OCI-LY3 (cell line): ENCODE measurements around the gene ZFP36L1.

Experiments used
- H2AFZ ChIP-seq: fragments of 200-600, 300-600 bp; shearing (Covaris generic); 2 replicates; pipeline ENCODE4 v1.6.0; 2014; ENCODE audit warnings: antibody characterized with exemption, low read depth, low read length
- H3K27ac ChIP-seq: fragments of 200-600, 300-600 bp; sonication (generic); 2 replicates; pipeline ENCODE4 v1.5.1; 2014; ENCODE audit warnings: mild to moderate bottlenecking, low read length, moderate library complexity, mixed read lengths
- H3K27me3 ChIP-seq: fragments of 200-600, 300-600 bp; sonication (generic); 2 replicates; pipeline ENCODE4 v1.6.1; 2014; ENCODE audit warnings: low read depth, low read length, mixed read lengths
- H3K36me3 ChIP-seq: fragments of 200-600, 300-600 bp; sonication (generic); replicated peaks from 2 replicates; pipeline ENCODE3; 2014; ENCODE audit warnings: low read depth, low read length, mixed read lengths
- H3K4me1 ChIP-seq: fragments of 300-600, 200-600 bp; sonication (generic); 2 replicates; pipeline ENCODE4 v1.6.1; 2014; ENCODE audit warnings: low read length, mixed read lengths
- H3K4me2 ChIP-seq: fragments of 200-600, 300-600 bp; sonication (generic); 2 replicates; pipeline ENCODE4 v1.6.1; 2014; ENCODE audit warnings: low read length, mixed read lengths
- H3K4me3 ChIP-seq: fragments of 300-600, 200-600 bp; sonication (generic); 2 replicates; pipeline ENCODE4 v1.5.1; 2014; ENCODE audit warnings: antibody characterized with exemption, mild to moderate bottlenecking, low read length, moderate library complexity
- H3K79me2 ChIP-seq: fragments of 300-600, 200-600 bp; shearing (Covaris generic); 2 replicates; pipeline ENCODE4 v1.6.1; 2014; ENCODE audit warnings: mild to moderate bottlenecking, low read length, mixed read lengths
- H3K9ac ChIP-seq: fragments of 300-600, 200-600 bp; shearing (Covaris generic); 2 replicates; pipeline ENCODE4 v1.6.0; 2014; ENCODE audit warnings: mild to moderate bottlenecking, low read length, moderate library complexity
- H3K9me3 ChIP-seq: fragments of 200-600, 300-600 bp; shearing (Covaris generic); 2 replicates; pipeline ENCODE4 v1.6.1; 2014; ENCODE audit warnings: low read length, mixed read lengths; ENCODE audit not compliant: insufficient read depth
- H4K20me1 ChIP-seq: fragments of 200-600, 300-600 bp; sonication (generic); 2 replicates; pipeline ENCODE4 v1.6.1; 2016; ENCODE audit warnings: low read length, mixed read lengths; ENCODE audit not compliant: insufficient read depth
- CTCF ChIP-seq: fragments of 200-600, 300-600 bp; sonication (generic); IDR thresholded peaks from 2 replicates; pipeline ENCODE4 v1.5.1; 2014; ENCODE audit warnings: antibody characterized with exemption, low read length, low read depth
- EZH2phosphoT487 ChIP-seq: fragments of 200-600 bp; shearing (Covaris generic); IDR thresholded peaks from 2 replicates; pipeline ENCODE4 v1.6.1; 2018; ENCODE audit warnings: antibody characterized with exemption, mixed run types, low read depth

Gene ZFP36L1

GRCh38 chr14:68775614-68776126, 17.2 kb downstream of the ZFP36L1 start:
- Histone ChIP-seq H3K36me3 (no peaks in the 10 kb centered on the region), H4K20me1 (no peaks in the 10 kb centered on the region), H2AFZ (no peak overlapping the region)

DNA sequence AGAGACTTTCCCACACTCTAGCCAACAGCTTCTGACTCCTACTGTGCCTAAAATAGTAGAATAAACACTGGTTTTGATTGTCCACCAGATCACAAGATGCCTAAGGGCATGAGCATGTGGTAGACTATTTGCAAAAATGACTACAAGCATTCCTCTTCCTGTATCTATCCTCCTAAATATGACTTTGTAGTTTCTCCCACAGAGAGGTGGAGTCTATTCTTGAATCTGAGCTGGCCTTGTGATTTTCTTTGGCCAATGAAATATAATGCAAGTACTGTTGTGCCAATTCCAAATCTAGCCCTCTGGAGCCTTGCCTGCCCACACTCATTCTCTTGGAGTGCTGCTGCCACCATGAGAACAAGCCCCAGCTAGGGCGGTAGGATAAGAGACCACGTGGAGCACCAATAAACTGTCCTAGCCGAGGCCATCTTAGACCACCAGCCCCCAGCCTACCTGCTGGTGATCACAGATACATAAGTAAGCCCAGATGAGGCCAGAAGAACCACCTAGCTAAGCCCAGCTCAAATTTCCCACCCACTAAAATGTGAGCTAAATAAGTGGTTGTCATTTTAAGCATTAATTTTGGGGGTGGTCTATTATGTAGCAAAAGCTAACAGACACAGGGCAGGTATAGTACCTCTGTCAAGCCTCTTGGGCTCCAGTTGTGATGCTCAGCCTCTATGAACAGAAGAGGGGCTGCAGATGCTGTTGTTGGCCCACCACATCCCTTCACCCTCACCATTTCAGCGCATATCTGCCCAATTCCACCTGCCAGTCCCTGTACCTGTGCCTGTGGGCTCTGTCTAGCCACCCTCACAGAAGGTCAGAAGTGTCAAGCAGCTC, 17.9 kb downstream of the ZFP36L1 start:
- Histone ChIP-seq H3K9me3 (no peaks in the 10 kb centered on the region), H3K4me1 (no peaks in the 10 kb centered on the region; the same call in 1 of the 2 replicates), H3K9ac (no peak overlapping the region), H3K36me3 (no peaks in the 10 kb centered on the region), H3K27me3 (peaks cover 3% of the 10 kb centered on the region; the same call in 1 of the 2 replicates), H3K4me2 (no peak overlapping the region), H2AFZ (no peak overlapping the region), H4K20me1 (no peaks in the 10 kb centered on the region), H3K79me2 (no peaks in the 10 kb centered on the region), H3K27ac (no peak overlapping the region), H3K4me3 (no peak overlapping the region)
- no peak for TF ChIP-seq CTCF
- no peak for TF ChIP-seq EZH2phosphoT487

More at GRCh38 chr14:68775614-68776126, 17.2 kb downstream of the ZFP36L1 start:
- Histone ChIP-seq H3K9ac (no peak overlapping the region), H3K79me2 (no peaks in the 10 kb centered on the region), H3K27me3 (peaks cover 7% of the 10 kb centered on the region; the same call in 1 of the 2 replicates), H3K9me3 (no peaks in the 10 kb centered on the region), H3K4me1 (peaks cover 3% of the 10 kb centered on the region; the same call in 1 of the 2 replicates), H3K4me2 (no peak overlapping the region), H3K4me3 (no peak overlapping the region), H3K27ac (no peak overlapping the region)
- peak; percentile 15; the same call in 1 of the 2 replicates for TF ChIP-seq CTCF
- no peak for TF ChIP-seq EZH2phosphoT487

GRCh38 chr14:68772761-68773381, 20.0 kb downstream of the ZFP36L1 start:
- Histone ChIP-seq H3K9ac (no peak overlapping the region), H3K4me1 (no peaks in the 10 kb centered on the region; the same call in 1 of the 2 replicates), H3K79me2 (no peaks in the 10 kb centered on the region), H3K27me3 (no peaks in the 10 kb centered on the region), H3K27ac (no peak overlapping the region), H2AFZ (no peak overlapping the region), H3K36me3 (no peaks in the 10 kb centered on the region), H4K20me1 (no peaks in the 10 kb centered on the region), H3K4me2 (no peak overlapping the region), H3K4me3 (no peak overlapping the region), H3K9me3 (no peaks in the 10 kb centered on the region)
- TF ChIP-seq EZH2phosphoT487 (no peak), CTCF (no peak)

DNA sequence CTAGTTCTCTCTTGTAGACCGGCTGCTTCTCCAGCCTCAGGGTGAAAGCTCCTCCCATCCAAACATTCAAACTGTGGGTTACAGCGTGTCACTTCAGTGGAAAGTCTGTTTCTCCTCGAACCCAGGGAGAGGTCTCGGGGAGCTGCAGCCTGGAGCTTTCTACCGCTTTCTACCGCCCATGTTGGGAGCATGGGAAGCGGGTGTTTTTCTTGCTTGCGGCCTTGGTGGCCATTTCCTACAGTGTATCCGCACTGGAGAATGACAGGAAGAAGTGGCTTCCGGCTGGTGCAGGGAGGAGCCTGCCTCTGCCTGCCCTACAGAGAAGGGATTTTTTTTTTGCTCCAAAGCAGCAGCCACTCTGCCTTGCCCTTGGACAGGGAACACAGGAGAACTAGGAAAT, 21.2 kb downstream of the ZFP36L1 start:
- H3K4me3 ChIP-seq = no peak overlapping the region
- H3K9me3 ChIP-seq = no peaks in the 10 kb centered on the region
- TF ChIP-seq EZH2phosphoT487 = no peak
- no peak overlapping the region for H2AFZ ChIP-seq
- H4K20me1 ChIP-seq = no peaks in the 10 kb centered on the region
- H3K79me2 ChIP-seq = no peaks in the 10 kb centered on the region
- H3K27me3 ChIP-seq = no peaks in the 10 kb centered on the region
- no peak overlapping the region for H3K27ac ChIP-seq
- no peak overlapping the region for H3K9ac ChIP-seq
- no peak overlapping the region for H3K4me2 ChIP-seq
- H3K36me3 ChIP-seq = no peaks in the 10 kb centered on the region
- H3K4me1 ChIP-seq = no peaks in the 10 kb centered on the region; the same call in 1 of the 2 replicates
